ENCODE results near the gene REST.
A peak's percentile ranks its signal among the peaks of the same experiment; 100 is the strongest.

Gene REST

GRCh38 chr4:56995525-56995924, 87.8 kb downstream of the REST start:
- H3K9ac ChIP-seq (ENCODE audit: insufficient read length), result no peak overlapping the region
- H3K4me3 ChIP-seq, result no peak overlapping the region
- peaks cover 87% of the 10 kb centered on the region for H3K36me3 ChIP-seq (ENCODE audit: insufficient read depth, low read length)
- no peak for TF ChIP-seq FOXP2 (optimal IDR thresholded peaks at IDR 0.05; ENCODE audit: control extremely low read depth, extremely low read length, insufficient read depth)
- H3K9me3 ChIP-seq (ENCODE audit: low read depth, low read length), result no peaks in the 10 kb centered on the region
- no peak for DNase-seq (ENCODE audit: low read depth, low spot score)
- peak overlapping the region; percentile 1; the same call in 1 of the 2 replicates for H3K27ac ChIP-seq

- peaks cover 87% of the 10 kb centered on the region for H3K36me3 ChIP-seq (ENCODE audit: insufficient read depth, low read length)
Measured at GRCh38 chr4:56999751-57000150, 92.1 kb downstream of the REST start.

GRCh38 chr4:57013543-57014120, 105.9 kb downstream of the REST start:
- H3K27ac ChIP-seq, result no peak overlapping the region
- no peaks in the 10 kb centered on the region for H3K9me3 ChIP-seq (ENCODE audit: low read depth, low read length)
- no peak overlapping the region for H3K4me3 ChIP-seq
- peaks cover 72% of the 10 kb centered on the region for H3K36me3 ChIP-seq (ENCODE audit: insufficient read depth, low read length)
- DNase-seq (ENCODE audit: low read depth, low spot score), result no peak
- TF ChIP-seq EZH2 (IDR thresholded peaks at IDR 0.05), result no peak
- no peak for TF ChIP-seq FOXP2 (optimal IDR thresholded peaks at IDR 0.05; ENCODE audit: control extremely low read depth, extremely low read length, insufficient read depth)
- no peak for TF ChIP-seq POLR2AphosphoS5 (IDR thresholded peaks at IDR 0.05; ENCODE audit: borderline replicate concordance, low read depth, low read length)
- no peak overlapping the region for H3K9ac ChIP-seq (ENCODE audit: insufficient read length)

More at GRCh38 chr4:56999751-57000150, 92.1 kb downstream of the REST start:
- no peak for DNase-seq (ENCODE audit: low read depth, low spot score)
- Histone ChIP-seq H3K4me3 (no peak overlapping the region), H3K27ac (no peak overlapping the region), H3K9ac (ENCODE audit: insufficient read length) (no peak overlapping the region), H3K9me3 (ENCODE audit: low read depth, low read length) (no peaks in the 10 kb centered on the region)
- no peak for TF ChIP-seq POLR2AphosphoS5 (IDR thresholded peaks at IDR 0.05; ENCODE audit: borderline replicate concordance, low read depth, low read length)
- no peak for TF ChIP-seq FOXP2 (optimal IDR thresholded peaks at IDR 0.05; ENCODE audit: control extremely low read depth, extremely low read length, insufficient read depth)
- no peak for TF ChIP-seq EZH2 (IDR thresholded peaks at IDR 0.05)
